Measurements from ENCODE around the gene SRRM2.

Gene SRRM2

DNA sequence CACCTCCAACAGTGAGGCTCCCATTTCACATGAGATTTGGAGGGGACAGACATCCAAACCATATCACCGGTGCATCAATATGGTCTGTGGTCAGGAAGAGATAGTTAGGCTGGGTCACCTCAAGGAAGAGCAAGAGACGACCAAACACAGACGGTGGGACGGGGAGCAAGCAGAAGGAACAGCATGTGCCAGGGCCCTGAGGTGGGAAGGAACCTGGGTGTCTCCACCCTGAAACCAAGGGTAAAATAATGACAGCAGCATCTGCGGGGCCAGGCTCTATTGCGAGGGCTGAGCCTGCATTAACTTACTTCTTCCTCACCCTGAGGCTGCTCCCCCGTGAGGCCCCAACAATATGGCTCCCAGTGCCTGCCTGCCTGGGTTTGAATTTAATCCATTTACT is 55.7 kb downstream of the SRRM2 start:
- Histone ChIP-seq H3K9me3 (ENCODE audit: control insufficient read depth, low read length) (no peaks in the 10 kb centered on the region), H3K27me3 (ENCODE audit: control insufficient read depth, insufficient read depth, low read length) (no peaks in the 10 kb centered on the region), H3K4me1 (no peaks in the 10 kb centered on the region), H3K4me2 (ENCODE audit: low read length) (no peak overlapping the region), H3K27ac (no peak overlapping the region), H3K36me3 (ENCODE audit: control insufficient read depth, insufficient read depth, low read length) (no peaks in the 10 kb centered on the region), H3K79me2 (no peaks in the 10 kb centered on the region), H3K9ac (no peak overlapping the region), H3K4me3 (ENCODE audit: low read depth, low read length) (no peak overlapping the region), H2AFZ (no peak overlapping the region)
- TF ChIP-seq, protein P1, sequence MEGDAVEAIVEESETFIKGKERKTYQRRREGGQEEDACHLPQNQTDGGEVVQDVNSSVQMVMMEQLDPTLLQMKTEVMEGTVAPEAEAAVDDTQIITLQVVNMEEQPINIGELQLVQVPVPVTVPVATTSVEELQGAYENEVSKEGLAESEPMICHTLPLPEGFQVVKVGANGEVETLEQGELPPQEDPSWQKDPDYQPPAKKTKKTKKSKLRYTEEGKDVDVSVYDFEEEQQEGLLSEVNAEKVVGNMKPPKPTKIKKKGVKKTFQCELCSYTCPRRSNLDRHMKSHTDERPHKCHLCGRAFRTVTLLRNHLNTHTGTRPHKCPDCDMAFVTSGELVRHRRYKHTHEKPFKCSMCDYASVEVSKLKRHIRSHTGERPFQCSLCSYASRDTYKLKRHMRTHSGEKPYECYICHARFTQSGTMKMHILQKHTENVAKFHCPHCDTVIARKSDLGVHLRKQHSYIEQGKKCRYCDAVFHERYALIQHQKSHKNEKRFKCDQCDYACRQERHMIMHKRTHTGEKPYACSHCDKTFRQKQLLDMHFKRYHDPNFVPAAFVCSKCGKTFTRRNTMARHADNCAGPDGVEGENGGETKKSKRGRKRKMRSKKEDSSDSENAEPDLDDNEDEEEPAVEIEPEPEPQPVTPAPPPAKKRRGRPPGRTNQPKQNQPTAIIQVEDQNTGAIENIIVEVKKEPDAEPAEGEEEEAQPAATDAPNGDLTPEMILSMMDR (IDR thresholded peaks at IDR 0.05), result no peak

DNA sequence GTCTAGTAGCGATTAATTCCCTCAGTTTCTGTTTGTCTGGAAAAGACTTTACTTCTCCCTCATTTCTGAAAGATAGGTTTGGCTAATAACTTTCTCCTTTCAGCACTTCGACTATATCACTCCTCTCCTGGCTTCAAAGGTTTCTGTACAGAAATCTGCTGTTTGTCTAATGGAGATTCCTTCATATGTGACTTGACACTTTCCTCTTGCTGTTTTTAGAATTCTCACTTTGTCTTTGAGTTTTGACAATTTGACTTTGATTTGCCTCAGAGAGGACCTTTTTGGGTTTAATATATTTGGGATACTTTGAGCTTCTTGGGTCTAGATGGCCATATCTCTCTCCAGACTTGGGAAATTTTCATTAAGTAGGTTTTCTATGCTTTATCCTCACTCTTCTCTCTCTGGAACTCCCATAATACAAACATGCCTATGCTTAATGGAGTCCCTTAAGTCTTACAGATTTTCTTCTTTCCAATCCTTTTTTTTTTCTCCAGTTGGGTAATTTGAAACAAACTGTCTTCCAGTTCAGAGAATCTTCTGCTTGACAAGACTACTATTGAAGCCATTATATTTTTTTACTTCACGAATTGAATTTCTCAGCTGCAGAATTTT is 56.8 kb downstream of the SRRM2 start:
- Histone ChIP-seq H3K9ac (no peak overlapping the region), H3K9me3 (ENCODE audit: control insufficient read depth, low read length) (no peaks in the 10 kb centered on the region), H3K27ac (no peak overlapping the region), H3K79me2 (no peaks in the 10 kb centered on the region), H2AFZ (no peak overlapping the region), H3K4me2 (ENCODE audit: low read length) (no peak overlapping the region), H3K4me3 (ENCODE audit: low read depth, low read length) (no peak overlapping the region), H3K27me3 (ENCODE audit: control insufficient read depth, insufficient read depth, low read length) (no peaks in the 10 kb centered on the region), H3K4me1 (no peaks in the 10 kb centered on the region), H3K36me3 (ENCODE audit: control insufficient read depth, insufficient read depth, low read length) (no peaks in the 10 kb centered on the region)
- TF ChIP-seq, protein P1 (IDR thresholded peaks at IDR 0.05), result no peak

DNA sequence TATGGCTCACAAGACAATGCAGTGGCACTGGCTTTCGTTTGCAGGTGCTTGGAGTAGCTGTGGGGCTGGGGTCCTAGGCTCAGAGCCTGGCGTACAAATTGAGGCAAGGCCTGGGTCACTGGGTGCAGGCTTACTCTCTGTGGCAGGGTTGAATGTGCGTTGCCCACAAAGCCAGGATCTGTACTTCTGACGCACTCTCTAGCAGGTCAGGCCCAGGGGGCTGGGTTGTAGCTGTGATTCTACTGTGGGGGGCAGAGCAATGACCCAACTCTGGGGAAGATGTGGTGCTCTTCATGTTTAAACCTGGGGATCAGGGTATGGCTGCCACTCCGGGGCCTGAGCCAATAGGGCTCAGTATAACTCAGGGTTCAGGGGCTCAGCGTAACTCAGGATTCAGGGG is 58.2 kb downstream of the SRRM2 start:
- TF ChIP-seq, protein P1 (IDR thresholded peaks at IDR 0.05), result no peak
- Histone ChIP-seq H3K36me3 (ENCODE audit: control insufficient read depth, insufficient read depth, low read length) (no peaks in the 10 kb centered on the region), H3K4me3 (ENCODE audit: low read depth, low read length) (no peak overlapping the region), H3K27ac (no peak overlapping the region), H3K4me2 (ENCODE audit: low read length) (no peak overlapping the region), H3K27me3 (ENCODE audit: control insufficient read depth, insufficient read depth, low read length) (no peaks in the 10 kb centered on the region), H3K9ac (no peak overlapping the region), H3K79me2 (no peaks in the 10 kb centered on the region), H3K9me3 (ENCODE audit: control insufficient read depth, low read length) (no peaks in the 10 kb centered on the region), H3K4me1 (no peaks in the 10 kb centered on the region), H2AFZ (no peak overlapping the region)

DNA sequence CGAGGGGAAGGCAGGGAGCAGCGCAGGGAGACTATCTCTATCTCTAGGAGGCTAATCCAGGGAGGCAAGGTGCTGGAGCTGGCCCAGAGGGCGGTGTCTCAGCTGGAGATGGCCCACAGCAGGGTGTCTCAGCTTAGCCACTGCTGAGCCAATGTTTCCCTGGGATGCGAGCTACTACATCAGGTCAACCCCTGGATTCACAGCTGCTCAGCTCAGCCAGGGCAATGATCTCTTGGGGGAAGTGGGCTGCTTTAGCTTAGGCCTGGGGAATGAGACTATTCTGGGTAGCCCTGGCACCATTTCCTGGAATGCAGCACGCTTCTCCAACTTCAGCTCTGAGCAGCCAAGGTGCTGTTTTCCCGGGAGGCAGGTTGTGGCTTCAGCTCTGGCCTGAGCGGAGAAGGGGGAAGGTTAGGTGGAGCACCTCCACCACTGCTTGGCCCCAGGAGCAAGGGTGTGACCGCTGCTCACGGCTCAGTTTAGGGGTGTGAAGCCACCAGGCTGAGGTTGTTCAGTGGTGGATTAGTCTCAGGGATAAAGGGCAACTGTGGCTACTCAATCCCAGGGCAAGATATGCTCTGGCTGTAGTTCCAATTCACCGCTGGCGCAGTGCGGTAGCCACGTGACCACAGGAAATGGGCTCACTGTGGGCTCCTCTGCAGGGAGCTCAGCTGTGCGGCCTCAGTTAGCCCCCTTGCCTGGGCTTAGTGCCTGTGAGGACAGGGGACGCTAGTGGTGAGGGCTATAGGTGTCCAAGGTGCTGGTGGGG is 59.4 kb downstream of the SRRM2 start:
- Histone ChIP-seq H3K27me3 (ENCODE audit: control insufficient read depth, insufficient read depth, low read length) (no peaks in the 10 kb centered on the region), H3K27ac (no peak overlapping the region), H3K4me2 (ENCODE audit: low read length) (no peak overlapping the region), H3K36me3 (ENCODE audit: control insufficient read depth, insufficient read depth, low read length) (no peaks in the 10 kb centered on the region), H3K9ac (no peak overlapping the region), H3K9me3 (ENCODE audit: control insufficient read depth, low read length) (no peaks in the 10 kb centered on the region), H3K4me3 (ENCODE audit: low read depth, low read length) (no peak overlapping the region), H3K79me2 (no peaks in the 10 kb centered on the region), H2AFZ (no peak overlapping the region), H3K4me1 (no peaks in the 10 kb centered on the region)
- TF ChIP-seq, protein P1 (IDR thresholded peaks at IDR 0.05), result no peak
